OCI-LY7 (cell line): ENCODE results near the gene LSAMP. TPM values are rescaled to one million over a fixed set of nuclear protein-coding genes. Genes with fewer than 3 reads are reported as not detected.

Source experiments
- BruUV-seq: library from RNA; stranded (reverse); fragments of 400-500 nt; replicated peaks from 2 replicates; lab custom pipeline; 2021; lab: Mats Ljungman, UMichigan
- CTCF ChIA-PET: fragments of 300-600 bp; sonication (Branson Sonifier 250); formaldehyde crosslinking; loops from one replicate; lab custom pipeline; 2022; ENCODE audit warnings: antibody characterized with exemption; ENCODE audit not compliant: unreplicated experiment; lab: Charles Lee
- POLR2A ChIA-PET: fragments of 300-600 bp; sonication (Branson Sonifier 250); formaldehyde crosslinking; loops from one replicate; lab custom pipeline; 2022; ENCODE audit warnings: antibody characterized with exemption; lab: Charles Lee
- DNase-seq: peaks from one replicate; pipeline ENCODE4 v3.0.0-alpha.2; 2015; ENCODE audit warnings: low spot score
- H2AFZ ChIP-seq: fragments of 200-600 bp; sonication (generic), shearing (Covaris generic); 2 replicates; pipeline ENCODE4 v1.6.1; 2014; ENCODE audit warnings: mild to moderate bottlenecking, antibody characterized with exemption, low read length, moderate library complexity
- H3K27ac ChIP-seq: fragments of 200-600 bp; sonication (generic); 2 replicates; pipeline ENCODE4 v1.5.1; 2014; ENCODE audit warnings: mixed run types, low read depth, mild to moderate bottlenecking, moderate library complexity, low read length, inconsistent platforms; ENCODE audit not compliant: poor library complexity, severe bottlenecking
- H3K36me3 ChIP-seq: fragments of 200-600 bp; sonication (generic); 2 replicates; pipeline ENCODE4 v1.6.1; 2014; ENCODE audit warnings: mild to moderate bottlenecking, antibody characterized with exemption, low read length, moderate library complexity, mixed read lengths; ENCODE audit not compliant: insufficient read depth
- H3K4me1 ChIP-seq: fragments of 200-600 bp; sonication (generic); 2 replicates; pipeline ENCODE4 v1.5.1; 2014; ENCODE audit warnings: mild to moderate bottlenecking, low read length; ENCODE audit not compliant: insufficient read depth, poor library complexity, severe bottlenecking
- H3K4me2 ChIP-seq: fragments of 200-600 bp; sonication (generic); 2 replicates; pipeline ENCODE4 v1.6.1; 2014; ENCODE audit warnings: mild to moderate bottlenecking, low read length
- H3K4me3 ChIP-seq: fragments of 200-600 bp; sonication (generic); 2 replicates; pipeline ENCODE4 v1.5.1; 2014; ENCODE audit warnings: mild to moderate bottlenecking, low read depth, low read length; ENCODE audit not compliant: poor library complexity, severe bottlenecking
- H3K79me2 ChIP-seq: fragments of 200-600 bp; sonication (generic); 2 replicates; pipeline ENCODE4 v1.6.1; 2016; ENCODE audit warnings: low read depth, mild to moderate bottlenecking, low read length, moderate library complexity, mixed read lengths; ENCODE audit not compliant: insufficient read depth
- H3K9me2 ChIP-seq: fragments of 200-600 bp; sonication (generic); 2 replicates; pipeline ENCODE4 v1.6.1; 2016; ENCODE audit warnings: mild to moderate bottlenecking, low read length, mixed read lengths; ENCODE audit not compliant: insufficient read depth
- H3K9me3 ChIP-seq: fragments of 200-600 bp; sonication (generic); 2 replicates; pipeline ENCODE4 v1.6.1; 2014; ENCODE audit warnings: mild to moderate bottlenecking, mixed run types, low read length, mixed read lengths
- H4K20me1 ChIP-seq: fragments of 200-600 bp; sonication (generic); 2 replicates; pipeline ENCODE4 v1.6.1; 2014; ENCODE audit warnings: mild to moderate bottlenecking, antibody characterized with exemption, low read length, moderate library complexity, mixed read lengths; ENCODE audit not compliant: insufficient read depth
- CTCF ChIP-seq: fragments of 200-600 bp; sonication (generic); conservative IDR thresholded peaks from 2 replicates; pipeline ENCODE4 v1.5.1; 2014; ENCODE audit warnings: mild to moderate bottlenecking, antibody characterized with exemption, low read length, moderate library complexity, mixed read lengths
- EZH2phosphoT487 ChIP-seq: fragments of 200-600 bp; sonication (generic); IDR thresholded peaks from 2 replicates; pipeline ENCODE4 v1.6.1; 2018; ENCODE audit warnings: low read depth, borderline replicate concordance, mild to moderate bottlenecking, mixed run types, antibody characterized with exemption, low read length, moderate library complexity, mixed read lengths
- intact Hi-C: fragments of 100-400 bp; cut with micrococcal nuclease; formaldehyde crosslinking; loops from one replicate; pipeline ENCODE4 v1.10.0; 2022; ENCODE audit not compliant: unreplicated experiment
- total RNA-seq, 2 experiments: library from RNA; depleted of rRNA in 1 of 2; stranded (reverse); fragments of >200 nt in 1 of 2; shearing (Covaris generic) in 1 of 2; gene quantifications; 2 replicates each; pipeline ENCODE4 v1.2.3, GENCODE V29; 2014 to 2022

LSAMP gene
- total RNA-seq, 2 experiments from 2014 or later = 1.4 TPM; not detected in 1

GRCh38 chr3:116019254-116019763 lies 426.0 kb downstream of the LSAMP start:
- intact Hi-C loops = no loop called here
- H2AFZ ChIP-seq = no peak overlapping the region

GRCh38 chr3:116018646-116019045 lies 426.6 kb downstream of the LSAMP start:
- TF ChIP-seq CTCF (no peak), EZH2phosphoT487 (no peak)
- BruUV-seq = no TSS peak
- intact Hi-C loops = no loop called here

More at GRCh38 chr3:116019254-116019763, 426.0 kb downstream of the LSAMP start:
- no peak for DNase-seq
- H3K4me1 ChIP-seq = no peaks in the 10 kb centered on the region
- no TSS peak for BruUV-seq
- no peaks in the 10 kb centered on the region for H3K9me3 ChIP-seq
- H3K4me3 ChIP-seq = no peak overlapping the region
- no peaks in the 10 kb centered on the region for H3K79me2 ChIP-seq
- no peaks in the 10 kb centered on the region for H3K9me2 ChIP-seq
- ChIA-PET POLR2A (no interaction called here), CTCF (no interaction called here)
- H3K27ac ChIP-seq = no peak overlapping the region
- TF ChIP-seq EZH2phosphoT487 (no peak), CTCF (no peak)
- no peaks in the 10 kb centered on the region for H3K36me3 ChIP-seq
- H4K20me1 ChIP-seq = no peaks in the 10 kb centered on the region
- H3K4me2 ChIP-seq = no peak overlapping the region

GRCh38 chr3:116015931-116016330 lies 429.4 kb downstream of the LSAMP start:
- no peak for TF ChIP-seq EZH2phosphoT487
- TF ChIP-seq CTCF = no peak
- no peak overlapping the region for H3K4me3 ChIP-seq
- H3K36me3 ChIP-seq = no peaks in the 10 kb centered on the region
- ChIA-PET POLR2A (interaction anchor here (0.6 kb wide), 1 partner anchor 1116 kb away, joined by 3 read pairs; no protein-coding TSS in a partner anchor), CTCF (no interaction called here)
- H3K79me2 ChIP-seq = no peaks in the 10 kb centered on the region
- H3K27ac ChIP-seq = no peak overlapping the region
- H2AFZ ChIP-seq = no peak overlapping the region
- intact Hi-C loops = no loop called here
- no peaks in the 10 kb centered on the region for H4K20me1 ChIP-seq
- H3K4me1 ChIP-seq = no peaks in the 10 kb centered on the region
- no TSS peak for BruUV-seq
- H3K9me2 ChIP-seq = no peaks in the 10 kb centered on the region
- no peak for DNase-seq
- H3K4me2 ChIP-seq = no peak overlapping the region
- no peaks in the 10 kb centered on the region for H3K9me3 ChIP-seq

More at GRCh38 chr3:116018646-116019045, 426.6 kb downstream of the LSAMP start:
- Histone ChIP-seq H3K9me2 (no peaks in the 10 kb centered on the region), H3K27ac (no peak overlapping the region), H3K9me3 (no peaks in the 10 kb centered on the region), H2AFZ (no peak overlapping the region), H3K36me3 (no peaks in the 10 kb centered on the region), H4K20me1 (no peaks in the 10 kb centered on the region), H3K4me3 (no peak overlapping the region), H3K4me1 (no peaks in the 10 kb centered on the region), H3K4me2 (no peak overlapping the region), H3K79me2 (no peaks in the 10 kb centered on the region)
- no peak for DNase-seq
- ChIA-PET POLR2A (no interaction called here), CTCF (no interaction called here)
